HEK293 (cell line): ENCODE results near the gene RTL1.

Experiments used
- CTCF ChIA-PET: fragments of 350-600 bp; formaldehyde crosslinking; extraction: SDS; loops from one replicate; lab custom pipeline; 2021; ENCODE audit warnings: antibody characterized with exemption; lab: Yijun Ruan, JAX
- POLR2A ChIA-PET: fragments of 300-600 bp; formaldehyde crosslinking; extraction: SDS; loops from one replicate; lab custom pipeline; 2020; ENCODE audit warnings: antibody characterized with exemption, inconsistent platforms; lab: Yijun Ruan, JAX
- H3K27ac ChIP-seq: fragments of 200-500 bp; sonication (Bioruptor generic); 2 replicates; pipeline ENCODE4 v1.5.1; 2014; ENCODE audit warnings: low read depth, low read length, control low read depth, inconsistent platforms; ENCODE audit errors: extremely low read depth
- H3K36me3 ChIP-seq, 2 experiments: fragments of 200-500 bp in 1 of 2; sonication (Bioruptor generic) in 1 of 2; 1 replicate in 1 of 2; 2 replicates in 1 of 2; pipeline ENCODE4 v1.5.1; 2014 to 2017; ENCODE audit warnings: inconsistent platforms in 2 of 2, low read length in 2 of 2; ENCODE audit not compliant: control insufficient read depth in 2 of 2, insufficient read depth in 1 of 2
- H3K4me1 ChIP-seq: fragments of 200-500 bp; sonication (Bioruptor generic); 2 replicates; pipeline ENCODE4 v1.5.1; 2014; ENCODE audit warnings: mild to moderate bottlenecking, low read length, inconsistent platforms; ENCODE audit not compliant: control insufficient read depth, insufficient read depth
- H3K4me3 ChIP-seq: 2 replicates; pipeline ENCODE4 v1.5.1; 2011; ENCODE audit warnings: low read depth, mild to moderate bottlenecking, control low read depth, low read length, moderate library complexity
- H3K9me3 ChIP-seq: fragments of 200-500 bp; sonication (Bioruptor generic); 2 replicates; pipeline ENCODE4 v1.5.1; 2014; ENCODE audit warnings: low read depth, low read length, inconsistent platforms; ENCODE audit not compliant: control insufficient read depth, insufficient read depth
- BCL11B ChIP-seq: fragments of 450-650 bp; formaldehyde crosslinking; IDR thresholded peaks from 2 replicates; pipeline ENCODE4 v1.5.1; 2016; ENCODE audit warnings: low read depth, missing biosample characterization, missing genetic modification characterization
- BCL6B ChIP-seq: fragments of 450-650 bp; formaldehyde crosslinking; IDR thresholded peaks from 2 replicates; pipeline ENCODE4 v1.5.1; 2017; ENCODE audit warnings: missing biosample characterization, missing genetic modification characterization
- GLIS2 ChIP-seq: fragments of 450-650 bp; formaldehyde crosslinking; IDR thresholded peaks from 2 replicates; pipeline ENCODE4 v1.5.1; 2016; ENCODE audit warnings: missing biosample characterization, missing genetic modification characterization
- KLF1 ChIP-seq: fragments of 450-650 bp; formaldehyde crosslinking; IDR thresholded peaks from 2 replicates; pipeline ENCODE4 v1.5.1; 2016; ENCODE audit warnings: missing biosample characterization, missing genetic modification characterization
- SCRT1 ChIP-seq: fragments of 450-650 bp; formaldehyde crosslinking; IDR thresholded peaks from 2 replicates; pipeline ENCODE4 v1.5.1; 2016; ENCODE audit warnings: missing biosample characterization, missing genetic modification characterization, borderline replicate concordance
- ZFHX2 ChIP-seq: fragments of 450-650 bp; formaldehyde crosslinking; conservative IDR thresholded peaks from 2 replicates; pipeline ENCODE4 v1.5.1; 2016; ENCODE audit warnings: missing biosample characterization, missing genetic modification characterization
- ZNF16 ChIP-seq: fragments of 450-650 bp; formaldehyde crosslinking; IDR thresholded peaks from 2 replicates; pipeline ENCODE4 v1.5.1; 2016; ENCODE audit warnings: low read depth, missing biosample characterization, missing genetic modification characterization
- ZNF174 ChIP-seq: fragments of 450-650 bp; formaldehyde crosslinking; IDR thresholded peaks from 2 replicates; pipeline ENCODE4 v1.5.0; 2017; ENCODE audit warnings: missing biosample characterization, mild to moderate bottlenecking, missing genetic modification characterization
- ZNF184 ChIP-seq: fragments of 450-650 bp; IDR thresholded peaks from 2 replicates; pipeline ENCODE4 v1.5.1; 2018; ENCODE audit warnings: missing biosample characterization, mild to moderate bottlenecking, missing genetic modification characterization
- ZNF24 ChIP-seq: fragments of 450-650 bp; formaldehyde crosslinking; IDR thresholded peaks from 2 replicates; pipeline ENCODE4 v1.5.1; 2016; ENCODE audit warnings: missing biosample characterization, missing genetic modification characterization
- ZNF324 ChIP-seq: fragments of 450-650 bp; formaldehyde crosslinking; IDR thresholded peaks from 2 replicates; pipeline ENCODE4 v1.5.1; 2016; ENCODE audit warnings: missing biosample characterization, missing genetic modification characterization
- ZNF350 ChIP-seq: fragments of 450-650 bp; formaldehyde crosslinking; IDR thresholded peaks from 2 replicates; pipeline ENCODE4 v1.5.0; 2017; ENCODE audit warnings: missing biosample characterization, mild to moderate bottlenecking, missing genetic modification characterization
- ZNF362 ChIP-seq: fragments of 450-650 bp; formaldehyde crosslinking; IDR thresholded peaks from 2 replicates; pipeline ENCODE4 v1.5.1; 2016; ENCODE audit warnings: missing biosample characterization, missing genetic modification characterization
- ZNF48 ChIP-seq: fragments of 450-650 bp; formaldehyde crosslinking; IDR thresholded peaks from 2 replicates; pipeline ENCODE4 v1.5.1; 2016; ENCODE audit warnings: missing biosample characterization, missing genetic modification characterization
- ZNF510 ChIP-seq: fragments of 450-650 bp; formaldehyde crosslinking; IDR thresholded peaks from 2 replicates; pipeline ENCODE4 v1.5.1; 2018; ENCODE audit warnings: mild to moderate bottlenecking, missing genetic modification characterization, missing biosample characterization; ENCODE audit not compliant: insufficient replicate concordance
- ZNF530 ChIP-seq: fragments of 450-650 bp; formaldehyde crosslinking; IDR thresholded peaks from 2 replicates; pipeline ENCODE4 v1.5.1; 2016; ENCODE audit warnings: low read depth, missing biosample characterization, missing genetic modification characterization
- ZNF544 ChIP-seq: fragments of 450-650 bp; formaldehyde crosslinking; IDR thresholded peaks from 2 replicates; pipeline ENCODE4 v1.5.0; 2017; ENCODE audit warnings: missing biosample characterization, missing genetic modification characterization
- ZNF629 ChIP-seq: fragments of 450-650 bp; formaldehyde crosslinking; IDR thresholded peaks from 2 replicates; pipeline ENCODE4 v1.5.1; 2017; ENCODE audit warnings: missing biosample characterization, missing genetic modification characterization
- ZNF645 ChIP-seq: fragments of 450-650 bp; formaldehyde crosslinking; IDR thresholded peaks from 2 replicates; pipeline ENCODE4; 2016; ENCODE audit warnings: missing biosample characterization, missing genetic modification characterization
- ZNF791 ChIP-seq: fragments of 450-650 bp; formaldehyde crosslinking; IDR thresholded peaks from 2 replicates; pipeline ENCODE4 v1.5.1; 2016; ENCODE audit warnings: missing biosample characterization, missing genetic modification characterization
- ZSCAN18 ChIP-seq: fragments of 450-650 bp; formaldehyde crosslinking; IDR thresholded peaks from 2 replicates; pipeline ENCODE4 v1.5.1; 2016; ENCODE audit warnings: missing biosample characterization, missing genetic modification characterization
- TF ChIP-seq, protein P1 (sequence below): fragments of 450-650 bp; formaldehyde crosslinking; IDR thresholded peaks from 2 replicates; pipeline ENCODE4 v1.5.1; 2016; ENCODE audit warnings: missing biosample characterization, missing genetic modification characterization
- TF ChIP-seq, protein P2 (sequence below): fragments of 450-650 bp; formaldehyde crosslinking; IDR thresholded peaks from 2 replicates; pipeline ENCODE4 v1.5.1; 2016; ENCODE audit warnings: missing biosample characterization, missing genetic modification characterization

RTL1 gene

GRCh38 chr14:100884456-100884855 is 19.1 kb downstream of the RTL1 start:
- Histone ChIP-seq H3K36me3 (no peaks in the 10 kb centered on the region), H3K27ac (no peak overlapping the region), H3K4me3 (no peak overlapping the region), H3K4me1 (peaks cover 16% of the 10 kb centered on the region), H3K9me3 (no peaks in the 10 kb centered on the region)
- TF ChIP-seq ZNF362 (tag by site-specific recombination) = no peak
- no peak for TF ChIP-seq KLF1
- no peak for TF ChIP-seq SCRT1
- TF ChIP-seq ZNF174 (tag by site-specific recombination) = no peak
- TF ChIP-seq ZNF629 = no peak
- TF ChIP-seq ZNF16 (tag by site-specific recombination) = no peak
- TF ChIP-seq, protein P1, sequence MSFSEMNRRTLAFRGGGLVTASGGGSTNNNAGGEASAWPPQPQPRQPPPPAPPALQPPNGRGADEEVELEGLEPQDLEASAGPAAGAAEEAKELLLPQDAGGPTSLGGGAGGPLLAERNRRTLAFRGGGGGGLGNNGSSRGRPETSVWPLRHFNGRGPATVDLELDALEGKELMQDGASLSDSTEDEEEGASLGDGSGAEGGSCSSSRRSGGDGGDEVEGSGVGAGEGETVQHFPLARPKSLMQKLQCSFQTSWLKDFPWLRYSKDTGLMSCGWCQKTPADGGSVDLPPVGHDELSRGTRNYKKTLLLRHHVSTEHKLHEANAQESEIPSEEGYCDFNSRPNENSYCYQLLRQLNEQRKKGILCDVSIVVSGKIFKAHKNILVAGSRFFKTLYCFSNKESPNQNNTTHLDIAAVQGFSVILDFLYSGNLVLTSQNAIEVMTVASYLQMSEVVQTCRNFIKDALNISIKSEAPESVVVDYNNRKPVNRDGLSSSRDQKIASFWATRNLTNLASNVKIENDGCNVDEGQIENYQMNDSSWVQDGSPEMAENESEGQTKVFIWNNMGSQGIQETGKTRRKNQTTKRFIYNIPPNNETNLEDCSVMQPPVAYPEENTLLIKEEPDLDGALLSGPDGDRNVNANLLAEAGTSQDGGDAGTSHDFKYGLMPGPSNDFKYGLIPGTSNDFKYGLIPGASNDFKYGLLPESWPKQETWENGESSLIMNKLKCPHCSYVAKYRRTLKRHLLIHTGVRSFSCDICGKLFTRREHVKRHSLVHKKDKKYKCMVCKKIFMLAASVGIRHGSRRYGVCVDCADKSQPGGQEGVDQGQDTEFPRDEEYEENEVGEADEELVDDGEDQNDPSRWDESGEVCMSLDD (tag by site-specific recombination) = no peak
- ChIA-PET POLR2A (no interaction called here), CTCF (interaction anchor here (0.6 kb wide), 1 partner anchor 11 kb away, joined by 4 read pairs; no protein-coding TSS in a partner anchor)

- CTCF ChIA-PET = no interaction called here
- no peak overlapping the region for H3K27ac ChIP-seq
- H3K9me3 ChIP-seq = no peaks in the 10 kb centered on the region
- POLR2A ChIA-PET = no interaction called here
- H3K36me3 ChIP-seq = no peaks in the 10 kb centered on the region
- peaks cover 13% of the 10 kb centered on the region for H3K4me1 ChIP-seq
- H3K4me3 ChIP-seq = no peak overlapping the region
- no peak for TF ChIP-seq GLIS2
- no peak for TF ChIP-seq ZNF791 (tag by site-specific recombination)
- no peak for TF ChIP-seq ZNF184 (tag by site-specific recombination)
- no peak for TF ChIP-seq ZNF362 (tag by site-specific recombination)
- TF ChIP-seq ZFHX2 (tag by site-specific recombination) = no peak
- no peak for TF ChIP-seq ZNF350 (tag by site-specific recombination)
- no peak for TF ChIP-seq ZSCAN18 (tag by site-specific recombination)
- TF ChIP-seq ZNF24 = no peak
- TF ChIP-seq BCL6B (tag by site-specific recombination) = no peak
- TF ChIP-seq ZNF544 = no peak
- no peak for TF ChIP-seq ZNF48 (tag by site-specific recombination)
- no peak for TF ChIP-seq ZNF645 (tag by site-specific recombination)
- TF ChIP-seq, protein P2, sequence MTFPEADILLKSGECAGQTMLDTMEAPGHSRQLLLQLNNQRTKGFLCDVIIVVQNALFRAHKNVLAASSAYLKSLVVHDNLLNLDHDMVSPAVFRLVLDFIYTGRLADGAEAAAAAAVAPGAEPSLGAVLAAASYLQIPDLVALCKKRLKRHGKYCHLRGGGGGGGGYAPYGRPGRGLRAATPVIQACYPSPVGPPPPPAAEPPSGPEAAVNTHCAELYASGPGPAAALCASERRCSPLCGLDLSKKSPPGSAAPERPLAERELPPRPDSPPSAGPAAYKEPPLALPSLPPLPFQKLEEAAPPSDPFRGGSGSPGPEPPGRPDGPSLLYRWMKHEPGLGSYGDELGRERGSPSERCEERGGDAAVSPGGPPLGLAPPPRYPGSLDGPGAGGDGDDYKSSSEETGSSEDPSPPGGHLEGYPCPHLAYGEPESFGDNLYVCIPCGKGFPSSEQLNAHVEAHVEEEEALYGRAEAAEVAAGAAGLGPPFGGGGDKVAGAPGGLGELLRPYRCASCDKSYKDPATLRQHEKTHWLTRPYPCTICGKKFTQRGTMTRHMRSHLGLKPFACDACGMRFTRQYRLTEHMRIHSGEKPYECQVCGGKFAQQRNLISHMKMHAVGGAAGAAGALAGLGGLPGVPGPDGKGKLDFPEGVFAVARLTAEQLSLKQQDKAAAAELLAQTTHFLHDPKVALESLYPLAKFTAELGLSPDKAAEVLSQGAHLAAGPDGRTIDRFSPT (tag by site-specific recombination) = no peak
- TF ChIP-seq BCL11B (tag by site-specific recombination) = no peak
- no peak for TF ChIP-seq ZNF324 (tag by site-specific recombination)
- TF ChIP-seq ZNF530 (tag by site-specific recombination) = no peak
- no peak for TF ChIP-seq ZNF510 (tag by site-specific recombination)
These were observed 19.8 kb downstream of the RTL1 start for GRCh38 chr14:100883789-100884101.
